ENCODE measurements around the gene GPR4.
"Not testable (repeated sequence)": the region's sequence is repeated elsewhere in the genome, so short reads cannot be mapped to it uniquely, and the experiment has no call there.

GPR4 gene

DNA sequence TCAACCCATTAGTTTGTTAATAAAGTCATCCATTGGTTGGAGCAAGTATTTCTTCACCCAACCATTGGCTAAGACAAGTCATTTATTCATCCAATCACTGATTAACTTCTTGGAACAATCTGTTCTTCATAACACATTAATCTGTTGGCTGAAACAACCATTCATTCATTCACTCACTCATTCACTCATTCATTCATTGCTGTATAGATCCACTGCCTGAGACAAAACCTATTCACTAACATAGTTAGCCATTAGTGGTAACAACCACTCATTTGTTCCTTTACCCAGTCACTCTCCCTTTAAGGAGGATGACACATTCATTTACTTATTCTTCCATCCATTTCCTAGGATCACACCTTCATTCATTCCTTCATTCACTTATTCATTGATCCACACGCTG, 22.0 kb upstream of the GPR4 start:
- no peak for DNase-seq (ENCODE audit: low spot score)

DNA sequence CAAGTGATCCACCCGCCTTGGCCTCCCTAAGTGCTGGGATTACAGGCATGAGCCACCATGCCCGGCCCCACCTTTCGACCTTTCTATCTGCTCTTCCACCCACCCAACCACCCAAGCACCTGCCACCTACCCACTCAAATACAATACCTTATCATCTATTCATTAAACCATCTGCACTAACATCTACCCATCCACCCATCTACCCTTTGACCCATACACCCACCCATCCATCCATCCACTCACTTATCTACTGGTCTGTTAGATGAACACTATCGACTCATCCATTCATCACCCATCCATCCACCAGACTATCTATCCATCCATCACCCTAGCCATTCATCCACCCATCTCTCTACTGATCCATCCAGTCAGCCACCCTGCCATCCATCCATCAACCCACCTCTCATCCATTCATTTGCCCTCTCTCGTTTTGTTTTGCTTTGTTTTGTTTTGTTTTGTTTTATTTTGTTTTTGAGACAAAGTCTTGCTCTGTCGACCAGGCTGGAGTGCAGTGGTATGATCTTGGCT, 20.0 kb upstream of the GPR4 start:
- no peak for DNase-seq (ENCODE audit: low spot score)

GRCh38 chr19:45621389-45621788, 19.4 kb upstream of the GPR4 start:
- no peak for DNase-seq (ENCODE audit: low spot score)

DNA sequence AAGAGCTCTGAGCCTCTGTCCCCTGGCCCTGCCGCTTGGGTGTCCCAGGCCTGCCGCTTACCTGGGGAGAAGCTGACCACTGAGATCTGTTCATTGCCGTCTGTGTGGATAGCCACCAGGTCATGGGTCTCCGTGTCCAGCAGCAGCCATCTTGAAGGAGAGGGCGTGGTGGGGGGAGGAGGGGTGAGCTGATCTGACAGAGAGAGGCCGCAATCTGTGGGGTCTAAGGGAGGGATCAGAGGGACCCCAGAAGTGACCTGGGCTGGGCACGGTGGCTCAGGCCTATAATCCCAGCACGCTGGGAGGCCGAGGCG, 14.6 kb upstream of the GPR4 start:
- DNase-seq (ENCODE audit: low spot score): no peak

DNA sequence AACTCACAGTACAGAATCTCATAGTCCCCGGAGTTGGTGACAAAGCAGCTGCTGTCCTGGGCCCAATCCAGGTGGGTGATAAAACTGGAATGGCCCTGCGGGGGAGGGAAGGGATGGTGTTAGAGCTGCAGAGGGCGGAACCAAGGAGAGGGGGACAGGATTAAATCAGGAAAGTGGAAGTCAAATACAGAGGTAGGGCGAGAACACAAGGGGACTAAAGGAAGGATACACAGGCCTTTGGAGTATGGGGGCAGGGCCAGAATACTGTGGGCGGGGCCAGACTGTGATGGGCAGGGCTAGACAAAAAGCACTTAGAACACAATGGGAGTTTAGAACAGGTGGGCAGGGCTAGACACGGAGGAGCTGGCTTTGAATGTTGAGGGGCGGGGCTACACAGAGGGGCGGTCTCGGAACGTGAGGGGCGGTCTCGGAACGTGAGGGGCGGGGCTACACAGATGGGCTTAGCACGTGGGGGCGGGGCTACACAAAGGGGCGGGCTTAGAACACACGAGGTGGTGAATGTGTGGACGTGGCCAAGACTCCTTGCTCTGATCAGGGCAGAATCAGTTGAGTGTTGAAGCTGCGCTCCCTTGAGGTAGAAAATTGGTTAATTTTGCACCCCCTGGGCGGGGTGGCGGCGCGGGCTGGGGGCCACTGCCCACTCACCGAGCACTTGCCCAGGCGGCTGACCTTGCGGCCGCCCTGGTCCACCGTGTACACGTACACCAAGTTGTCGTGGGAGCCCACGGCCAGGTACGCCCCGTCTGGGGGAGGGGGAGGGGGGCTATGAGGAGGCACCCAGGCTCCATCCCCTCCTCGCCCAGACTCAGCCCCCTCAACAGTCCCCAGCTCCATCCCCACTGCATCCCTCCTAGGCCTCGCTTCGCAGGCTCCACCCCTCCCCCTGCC, 14.0 kb upstream of the GPR4 start:
- DNase-seq (ENCODE audit: low spot score): peak; percentile 62

DNA sequence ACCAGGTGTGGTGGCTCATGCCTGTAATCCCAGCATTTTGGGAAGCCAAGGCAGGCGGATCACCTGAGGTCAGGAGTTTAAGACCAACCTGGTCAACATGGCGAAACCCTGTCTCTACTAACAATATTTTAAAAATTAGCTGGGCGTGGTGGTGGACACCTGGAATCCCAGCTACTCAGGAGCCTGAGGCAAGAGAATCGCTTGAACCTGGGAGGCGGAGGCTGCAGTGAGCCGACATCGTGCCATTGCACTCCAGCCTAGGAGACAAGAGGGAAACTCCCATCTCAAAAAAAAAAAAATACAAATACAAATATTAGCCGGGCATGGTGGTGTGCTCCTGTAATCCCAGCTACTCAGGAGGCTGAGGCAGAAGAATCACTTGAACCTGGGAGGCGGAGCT, 13.0 kb upstream of the GPR4 start:
- DNase-seq (ENCODE audit: low spot score): not testable (repeated sequence)

- no peak for DNase-seq (ENCODE audit: low spot score)
Observed at GRCh38 chr19:45613926-45614725, 12.1 kb upstream of the GPR4 start.

GRCh38 chr19:45608948-45609347, 6.9 kb upstream of the GPR4 start:
- no peak for DNase-seq (ENCODE audit: low spot score)

GRCh38 chr19:45607071-45608029, 5.3 kb upstream of the GPR4 start:
- peak; percentile 61 for DNase-seq (ENCODE audit: low spot score)

GRCh38 chr19:45601115-45601514, 897 bp downstream of the GPR4 start:
- DNase-seq (ENCODE audit: low spot score): no peak

DNA sequence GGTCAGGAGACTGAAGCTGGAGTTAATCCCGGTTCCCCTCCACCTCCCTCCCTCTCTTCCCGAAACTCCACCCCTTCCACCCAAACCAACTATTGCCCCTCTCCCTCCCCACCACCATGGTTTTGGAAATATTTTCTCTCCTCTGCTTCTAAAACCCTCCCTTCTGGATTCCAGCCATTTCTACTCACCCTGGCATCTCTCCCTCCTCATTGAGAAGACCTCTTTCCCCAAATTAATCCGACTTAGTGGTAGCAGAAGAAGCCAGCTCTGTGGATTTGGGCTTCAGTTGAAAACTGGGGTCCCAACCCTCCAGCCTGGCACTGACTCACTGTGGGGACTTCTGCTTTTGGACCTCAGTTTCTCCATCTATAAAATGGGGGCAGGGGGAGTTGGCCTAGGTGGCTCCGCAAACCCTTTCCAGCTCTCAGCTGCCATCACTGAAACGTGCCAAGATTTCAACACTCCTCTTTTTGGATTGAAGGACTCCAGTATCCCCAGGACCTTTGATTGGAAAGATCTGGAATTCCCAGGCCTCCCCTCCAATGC, 1.6 kb downstream of the GPR4 start:
- no peak for DNase-seq (ENCODE audit: low spot score)

DNA sequence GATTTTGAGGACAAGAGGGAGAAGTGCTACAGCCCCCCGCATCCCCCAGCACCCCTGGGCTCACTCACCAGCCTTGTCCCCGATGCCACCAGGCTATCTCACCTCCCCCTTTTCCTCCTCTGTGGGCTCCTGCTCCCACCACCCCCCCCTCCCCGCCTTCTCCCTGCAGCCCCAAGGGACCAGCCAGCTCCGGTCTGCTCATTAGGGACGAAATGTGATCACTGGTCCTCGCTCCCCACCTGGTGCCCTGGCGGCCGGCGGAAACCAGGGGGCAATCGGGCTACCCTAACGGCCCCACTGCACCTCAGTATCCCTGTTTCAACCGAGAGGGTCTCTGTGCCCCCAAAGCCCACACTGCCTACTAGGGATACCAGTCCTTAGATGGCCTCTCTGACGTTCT, 2.7 kb downstream of the GPR4 start:
- DNase-seq (ENCODE audit: low spot score): no peak

DNA sequence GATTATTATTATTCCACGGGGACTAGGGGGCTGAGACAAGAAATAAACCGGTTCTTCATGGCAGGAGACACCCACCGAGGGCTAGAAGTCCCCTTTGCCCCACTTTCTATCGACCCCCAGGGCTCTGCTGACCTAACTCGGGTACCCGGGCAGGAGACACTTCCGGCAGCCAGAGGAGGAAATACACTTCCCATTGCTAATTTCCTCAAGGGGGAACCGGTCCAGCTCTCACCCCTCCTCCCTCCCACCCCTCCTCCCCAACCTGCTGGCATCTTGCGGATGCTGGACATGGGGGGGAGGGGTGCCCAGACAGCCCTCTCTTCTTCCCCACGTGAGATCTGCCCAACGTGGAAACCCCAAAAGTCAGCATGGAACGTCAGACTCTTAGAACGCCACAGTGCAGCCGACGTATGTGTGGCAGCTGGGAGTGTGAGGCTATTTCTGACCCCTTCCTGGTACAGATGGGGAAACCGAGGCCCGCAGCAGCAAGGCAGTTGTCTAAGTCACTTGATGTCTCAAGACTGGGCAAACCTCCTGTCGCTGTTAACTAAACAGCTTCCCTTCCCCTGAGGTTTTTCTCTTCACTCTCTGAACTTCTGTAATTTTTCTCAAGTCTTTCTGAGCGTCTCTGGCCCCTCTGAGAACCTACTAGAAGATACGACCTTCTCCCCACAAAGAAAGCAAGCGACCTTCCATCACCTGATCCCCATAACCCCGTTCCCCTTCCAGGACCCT, 3.6 kb downstream of the GPR4 start:
- no peak for DNase-seq (ENCODE audit: low spot score)

DNA sequence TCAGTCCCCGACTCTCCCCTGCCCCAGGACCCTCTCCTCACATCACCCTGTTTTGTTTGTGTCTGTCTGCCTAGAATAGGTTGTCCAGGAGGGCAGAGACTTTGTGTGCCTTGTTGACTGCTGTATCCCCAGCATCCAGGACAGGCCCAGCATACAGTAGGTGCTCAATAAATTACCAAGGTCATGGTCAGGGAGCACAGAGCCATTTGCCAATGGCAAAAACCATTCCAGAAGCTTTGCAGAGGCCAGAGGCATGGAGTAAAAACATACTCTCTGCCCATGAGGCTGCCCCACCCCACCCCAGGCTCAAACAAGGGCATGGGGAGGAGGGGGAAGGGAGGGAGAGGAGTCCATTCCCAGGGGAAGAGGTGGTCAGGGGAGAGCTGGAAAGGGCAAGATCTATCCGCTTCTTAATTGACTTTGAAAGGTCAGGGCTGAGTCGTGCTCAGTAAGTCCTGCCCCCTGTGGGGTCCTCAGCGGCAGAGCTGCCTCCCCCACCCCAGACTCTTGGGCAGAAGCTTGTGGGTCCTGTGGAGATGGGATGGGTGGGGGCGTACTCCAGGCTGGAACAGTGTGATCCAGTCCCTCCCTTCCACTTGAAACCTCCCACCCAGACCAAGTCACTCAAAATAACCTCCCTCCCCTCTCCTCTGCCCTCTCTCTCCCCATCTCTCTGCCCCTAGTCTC, 4.4 kb downstream of the GPR4 start:
- peak; percentile 70 for DNase-seq (ENCODE audit: low spot score)

DNA sequence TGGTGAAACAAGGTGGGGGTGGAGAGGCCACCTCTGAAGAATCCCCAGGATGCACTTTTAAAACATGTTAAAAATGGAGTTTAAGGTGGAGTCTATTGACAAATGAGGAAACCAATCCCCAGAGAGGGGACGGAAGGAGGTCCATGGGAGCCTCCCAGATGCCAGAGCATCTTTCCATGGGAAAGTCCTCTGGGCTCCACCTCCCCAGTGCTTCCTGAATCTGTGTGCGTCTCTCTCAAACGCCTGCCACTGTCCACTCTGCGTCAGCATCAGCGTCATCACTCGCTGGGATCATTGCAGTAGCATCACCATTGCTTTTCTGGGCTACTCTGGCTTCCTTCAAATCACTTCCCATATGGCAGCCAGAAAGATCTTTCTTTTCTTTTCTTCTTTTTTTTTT, 6.2 kb downstream of the GPR4 start:
- DNase-seq (ENCODE audit: low spot score): no peak

DNA sequence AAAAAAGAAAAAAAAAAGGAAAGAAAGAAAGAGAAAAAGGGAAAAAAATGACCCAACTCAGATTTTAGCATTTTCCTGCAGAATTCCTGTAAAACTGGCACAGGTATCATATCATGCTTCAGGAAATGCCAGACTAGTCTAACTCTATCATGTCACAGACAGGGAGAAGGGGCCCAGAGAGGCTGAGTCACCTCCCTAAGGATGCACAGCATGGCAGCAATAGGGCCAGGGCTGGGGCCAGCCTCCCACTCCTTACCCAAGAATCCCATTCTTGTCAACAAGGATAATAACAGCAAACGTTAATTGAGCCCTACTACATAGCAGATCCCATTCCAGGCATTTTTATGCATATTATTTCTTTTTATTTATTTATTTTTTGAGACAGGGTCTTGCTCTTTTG, 8.5 kb downstream of the GPR4 start:
- no peak for DNase-seq (ENCODE audit: low spot score)

GRCh38 chr19:45592366-45592765, 9.6 kb downstream of the GPR4 start:
- no peak for DNase-seq (ENCODE audit: low spot score)

DNA sequence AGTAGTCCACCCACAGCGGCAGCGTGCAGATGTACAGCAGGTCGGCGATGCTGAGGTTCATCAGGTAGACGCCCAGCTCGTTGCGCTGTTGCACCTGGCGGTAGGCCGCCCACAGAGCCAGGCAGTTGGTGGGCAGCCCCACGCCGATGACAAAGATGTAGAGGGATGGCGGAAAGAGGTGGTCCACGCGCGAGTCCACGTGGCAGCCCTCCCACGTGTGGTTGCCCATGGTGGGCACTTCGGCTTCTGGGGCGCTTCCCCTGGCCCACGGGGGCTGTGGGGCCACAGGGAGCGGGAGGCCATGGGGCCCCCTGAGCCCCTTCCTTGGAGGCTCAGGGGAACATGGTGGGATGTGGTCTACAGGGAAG, 10.4 kb downstream of the GPR4 start:
- no peak for DNase-seq (ENCODE audit: low spot score)

DNA sequence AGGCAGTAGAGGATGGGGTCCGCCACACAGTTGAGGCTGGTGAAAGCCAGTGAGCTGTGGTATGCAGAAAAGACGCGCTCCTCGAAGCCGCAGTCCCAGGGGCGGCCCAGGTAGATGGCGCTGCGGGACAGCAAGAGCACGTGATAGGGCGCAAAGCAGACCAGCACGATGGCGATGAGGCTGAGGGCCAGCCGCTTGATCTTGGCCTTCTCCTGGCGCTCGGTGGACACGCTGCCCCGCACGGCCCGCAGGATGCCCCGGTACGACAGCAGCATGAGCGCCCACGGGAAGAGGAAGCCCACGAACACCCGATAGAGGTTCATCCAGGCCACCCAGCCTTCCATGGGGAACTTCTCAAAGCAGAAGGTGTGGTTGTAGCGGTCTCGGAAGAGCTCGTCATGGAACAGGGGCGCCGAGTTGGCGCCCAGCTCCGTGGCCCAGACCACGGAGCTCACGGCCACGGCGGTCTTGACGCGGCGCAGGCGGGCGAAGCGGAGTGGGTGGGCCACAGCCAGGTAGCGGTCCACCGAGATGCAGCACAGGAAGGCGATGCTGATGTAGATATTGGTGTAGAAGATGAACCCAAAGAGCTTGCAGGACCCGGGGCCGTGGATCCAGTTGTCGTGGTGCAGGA, 10.9 kb downstream of the GPR4 start:
- DNase-seq (ENCODE audit: low spot score): peak; percentile 74
